Brain pericyte (primary cell): ENCODE measurements around the gene BICD2.

Source experiments
- DNase-seq: peaks from one replicate; pipeline ENCODE4 v3.0.0-alpha.2; 2012; ENCODE audit warnings: low read depth, low spot score

BICD2 gene

GRCh38 chr9:92714787-92715487, 49.7 kb downstream of the BICD2 start:
- no peak for DNase-seq

- no peak for DNase-seq
Observed at GRCh38 chr9:92714016-92714415, 50.6 kb downstream of the BICD2 start.

GRCh38 chr9:92713528-92713927, 51.1 kb downstream of the BICD2 start:
- DNase-seq = no peak

GRCh38 chr9:92712767-92713166, 51.9 kb downstream of the BICD2 start:
- DNase-seq = no peak

GRCh38 chr9:92711844-92712243, 52.8 kb downstream of the BICD2 start:
- DNase-seq = no peak

- DNase-seq = no peak
Observed at GRCh38 chr9:92711146-92711545, 53.5 kb downstream of the BICD2 start.

GRCh38 chr9:92710368-92710767, 54.3 kb downstream of the BICD2 start:
- no peak for DNase-seq

- DNase-seq = no peak
Observed at GRCh38 chr9:92709954-92710353, 54.7 kb downstream of the BICD2 start.

- no peak for DNase-seq
Observed at GRCh38 chr9:92709240-92709639, 55.4 kb downstream of the BICD2 start.

GRCh38 chr9:92707530-92707929, 57.1 kb downstream of the BICD2 start:
- no peak for DNase-seq

- no peak for DNase-seq
Observed at GRCh38 chr9:92706218-92706940, 58.3 kb downstream of the BICD2 start.

GRCh38 chr9:92704528-92704927, 60.1 kb downstream of the BICD2 start:
- DNase-seq = no peak

- no peak for DNase-seq
Observed at GRCh38 chr9:92696619-92697018, 68.0 kb downstream of the BICD2 start.

GRCh38 chr9:92686954-92687353, 77.7 kb downstream of the BICD2 start:
- no peak for DNase-seq

- no peak for DNase-seq
Observed at GRCh38 chr9:92685022-92685421, 79.6 kb downstream of the BICD2 start.

- DNase-seq = no peak
Observed at GRCh38 chr9:92682269-92682668, 82.4 kb downstream of the BICD2 start.

GRCh38 chr9:92680166-92681119, 84.2 kb downstream of the BICD2 start:
- no peak for DNase-seq

- no peak for DNase-seq
Observed at GRCh38 chr9:92679413-92680165, 85.0 kb downstream of the BICD2 start.

- DNase-seq = no peak
Observed at GRCh38 chr9:92671323-92671722, 93.3 kb downstream of the BICD2 start.

- peak; percentile 91 for DNase-seq
Observed at GRCh38 chr9:92669890-92670708, 94.5 kb downstream of the BICD2 start, which contains the start of gene IPPK. TSS of gene IPPK (minus strand) at chr9:92670131. CDS start at chr9:92669988, 143 bp downstream.
